Left lung (tissue), 10 donors: ENCODE measurements around the gene FOXC2. TPM values are rescaled to one million over a fixed set of nuclear protein-coding genes. Genes with fewer than 3 reads are reported as not detected.

Experiments
- ATAC-seq: fragments of 200-7000 bp; cut with Tn5 transposase; one replicate; pipeline ENCODE4 v1.9.1; 2020; ENCODE audit warnings: moderate library complexity
- DNase-seq, 4 donors: peaks; one replicate each; pipeline ENCODE4 v3.0.0-alpha.2; 2013 to 2020
- H3K27ac ChIP-seq, 2 donors: fragments of 200-600 bp; sonication (generic) in 1 of 2; one replicate each; pipeline versions ENCODE4 v1.5.0 to v1.8.0; 2020 to 2021
- H3K27me3 ChIP-seq, 2 donors: fragments of 200-600 bp; sonication (generic) in 1 of 2; one replicate each; pipeline versions ENCODE4 v1.5.0 to v1.8.0; 2020 to 2021
- H3K36me3 ChIP-seq, 2 donors: fragments of 200-600 bp; sonication (generic) in 1 of 2; one replicate each; pipeline versions ENCODE4 v1.5.0 to v1.8.0; 2020 to 2021
- H3K4me1 ChIP-seq, 2 donors: fragments of 200-600 bp; one replicate each; pipeline ENCODE4 v1.8.0; 2021
- H3K4me3 ChIP-seq, 2 donors: fragments of 200-600 bp; sonication (generic) in 1 of 2; one replicate each; pipeline versions ENCODE4 v1.5.0 to v1.8.0; 2020 to 2021; ENCODE audit warnings: mild to moderate bottlenecking in 1 of 2
- H3K9me3 ChIP-seq, 2 donors: fragments of 200-600 bp; sonication (generic) in 1 of 2; one replicate each; pipeline versions ENCODE4 v1.5.0 to v1.8.0; 2020 to 2021
- CTCF ChIP-seq, 2 donors: fragments of 200-600 bp; sonication (generic) in 1 of 2; IDR thresholded peaks; one replicate each; pipeline versions ENCODE4 v1.5.0 to v1.8.0; 2021; ENCODE audit warnings: antibody characterized with exemption in 2 of 2
- intact Hi-C, 2 donors: fragments of 100-400 bp; cut with DNase I; formaldehyde crosslinking; loops; one replicate each; pipeline versions ENCODE4 v1.11.2 to v1.14.2; 2022
- polyA plus RNA-seq, 6 donors: library from polyadenylated mRNA; unstranded; fragments of 120-200 nt; gene quantifications; one replicate each; pipeline ENCODE4 v1.2.1, GENCODE V29; 2013; ENCODE audit not compliant: insufficient read length in 6 of 6
- total RNA-seq, 2 donors: library from RNA; stranded (reverse); fragmentation: NEBNext Ultra II Directional; extraction: Animal tissue kit (Norgen Biotek cat#: 25700); gene quantifications; one replicate each; pipeline ENCODE4 v1.2.1, GENCODE V29; 2021
- donor health status: DM: no; HTN: yes; CAD: no.
- donor health status: DM: no; HTN: no; CAD: no.

Gene FOXC2
- total and polyA plus RNA-seq, 8 donors: 0.41 to 2.0 (median 0.93) TPM

- Histone ChIP-seq H3K27ac (no peak overlapping the region), H3K36me3 (no peaks in the 10 kb centered on the region), H3K9me3 (no peaks in the 10 kb centered on the region), H3K27me3 (peaks cover 78 to 100% of the 10 kb centered on the region in 2 donors), H3K4me1 (peaks cover 0 to 30% of the 10 kb centered on the region in 2 donors), H3K4me3 (no peak overlapping the region)
- no peak for ATAC-seq
- intact Hi-C loops: no loop called here
- TF ChIP-seq CTCF (IDR thresholded peaks at IDR 0.05): no peak
- DNase-seq: peak in 1 of 4 donors; percentile 76
These were observed 1.3 kb downstream of the FOXC2 start for GRCh38 chr16:86567701-86568581.

- TF ChIP-seq CTCF (IDR thresholded peaks at IDR 0.05): no peak
- no peak for DNase-seq
- H3K27me3 ChIP-seq: peaks cover 72 to 100% of the 10 kb centered on the region in 2 donors
- H3K9me3 ChIP-seq: no peaks in the 10 kb centered on the region
- H3K4me1 ChIP-seq: peaks cover 0 to 24% of the 10 kb centered on the region in 2 donors
- H3K4me3 ChIP-seq: no peak overlapping the region
- no peak overlapping the region for H3K27ac ChIP-seq
- intact Hi-C loops: no loop called here
- no peaks in the 10 kb centered on the region for H3K36me3 ChIP-seq
- no peak for ATAC-seq
These were observed 2.3 kb downstream of the FOXC2 start for GRCh38 chr16:86568677-86569623.

- Histone ChIP-seq H3K9me3 (no peaks in the 10 kb centered on the region), H3K4me3 (no peak overlapping the region), H3K27ac (no peak overlapping the region), H3K27me3 (peaks cover 63 to 100% of the 10 kb centered on the region in 2 donors), H3K4me1 (peaks cover 0 to 19% of the 10 kb centered on the region in 2 donors), H3K36me3 (no peaks in the 10 kb centered on the region)
- TF ChIP-seq CTCF (IDR thresholded peaks at IDR 0.05): no peak
- DNase-seq (no peak), ATAC-seq (no peak)
- intact Hi-C loops: no loop called here
These were observed 3.2 kb downstream of the FOXC2 start for GRCh38 chr16:86569701-86570447.

- peaks cover 0 to 20% of the 10 kb centered on the region in 2 donors for H3K4me1 ChIP-seq
- no peak overlapping the region for H3K4me3 ChIP-seq
- no peak overlapping the region for H3K27ac ChIP-seq
- DNase-seq: peak in 1 of 4 donors; percentile 21
- H3K36me3 ChIP-seq: no peaks in the 10 kb centered on the region
- ATAC-seq: no peak
- H3K27me3 ChIP-seq: peaks cover 53 to 100% of the 10 kb centered on the region in 2 donors
- TF ChIP-seq CTCF (IDR thresholded peaks at IDR 0.05): no peak
- intact Hi-C loops: no loop called here
- H3K9me3 ChIP-seq: no peaks in the 10 kb centered on the region
These were observed 4.2 kb downstream of the FOXC2 start for GRCh38 chr16:86570558-86571529.
